ENCODE measurements around the gene NES. TPM values are rescaled to one million over a fixed set of nuclear protein-coding genes. Genes with fewer than 3 reads are reported as not detected.

The NES gene
- total RNA-seq, 4 donors from 2014 or later, result 16.6 to 37.4 (median 32.5) TPM

DNA sequence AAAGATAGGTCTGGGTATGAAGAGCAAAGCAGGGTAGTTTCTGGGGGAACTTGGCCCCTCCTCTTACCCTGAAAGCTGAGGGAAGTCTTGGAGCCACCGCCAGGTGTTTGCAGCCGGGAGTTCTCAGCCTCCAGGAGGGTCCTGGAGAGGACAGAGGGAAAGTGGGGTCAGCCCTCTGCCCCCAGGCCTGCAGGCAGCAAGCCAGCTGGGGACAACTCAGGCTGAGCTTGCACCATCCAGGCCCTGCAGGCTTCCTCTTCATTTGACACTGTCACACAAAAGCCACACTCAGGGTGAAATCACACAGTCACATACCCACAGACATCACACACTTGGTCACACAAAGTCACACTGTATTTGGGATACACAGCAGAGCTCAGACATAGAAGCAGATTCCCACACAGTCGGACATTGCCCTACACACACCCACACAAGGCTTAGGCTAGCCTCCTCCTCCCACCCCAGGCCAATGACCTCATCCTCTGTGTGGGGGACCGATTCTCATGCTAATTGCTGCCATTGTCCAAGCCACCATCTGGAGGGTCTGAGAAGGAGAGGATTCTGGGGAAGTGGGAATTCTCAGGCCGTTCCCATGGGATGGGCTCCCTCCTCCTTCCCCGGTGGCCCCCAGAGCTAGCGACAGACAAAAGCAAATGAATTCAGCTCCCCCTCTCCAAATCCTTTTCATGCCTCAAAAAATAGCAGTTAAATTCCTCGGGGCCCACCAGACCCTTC lies 3.7 kb downstream of the NES start:
- TF ChIP-seq POLR2AphosphoS5 (IDR thresholded peaks at IDR 0.05) (no peak), EP300 (IDR thresholded peaks at IDR 0.05) (no peak), POLR2A (IDR thresholded peaks at IDR 0.05; ENCODE audit: low read depth) (no peak)
- TF ChIP-seq, protein P1, sequence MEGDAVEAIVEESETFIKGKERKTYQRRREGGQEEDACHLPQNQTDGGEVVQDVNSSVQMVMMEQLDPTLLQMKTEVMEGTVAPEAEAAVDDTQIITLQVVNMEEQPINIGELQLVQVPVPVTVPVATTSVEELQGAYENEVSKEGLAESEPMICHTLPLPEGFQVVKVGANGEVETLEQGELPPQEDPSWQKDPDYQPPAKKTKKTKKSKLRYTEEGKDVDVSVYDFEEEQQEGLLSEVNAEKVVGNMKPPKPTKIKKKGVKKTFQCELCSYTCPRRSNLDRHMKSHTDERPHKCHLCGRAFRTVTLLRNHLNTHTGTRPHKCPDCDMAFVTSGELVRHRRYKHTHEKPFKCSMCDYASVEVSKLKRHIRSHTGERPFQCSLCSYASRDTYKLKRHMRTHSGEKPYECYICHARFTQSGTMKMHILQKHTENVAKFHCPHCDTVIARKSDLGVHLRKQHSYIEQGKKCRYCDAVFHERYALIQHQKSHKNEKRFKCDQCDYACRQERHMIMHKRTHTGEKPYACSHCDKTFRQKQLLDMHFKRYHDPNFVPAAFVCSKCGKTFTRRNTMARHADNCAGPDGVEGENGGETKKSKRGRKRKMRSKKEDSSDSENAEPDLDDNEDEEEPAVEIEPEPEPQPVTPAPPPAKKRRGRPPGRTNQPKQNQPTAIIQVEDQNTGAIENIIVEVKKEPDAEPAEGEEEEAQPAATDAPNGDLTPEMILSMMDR (IDR thresholded peaks at IDR 0.05), result no peak
- peaks cover 68 to 81% (median 79%) of the 10 kb centered on the region in 4 donors for H3K4me1 ChIP-seq
- peak overlapping the region in 1 of 4 donors; percentile 21 for H3K4me3 ChIP-seq

DNA sequence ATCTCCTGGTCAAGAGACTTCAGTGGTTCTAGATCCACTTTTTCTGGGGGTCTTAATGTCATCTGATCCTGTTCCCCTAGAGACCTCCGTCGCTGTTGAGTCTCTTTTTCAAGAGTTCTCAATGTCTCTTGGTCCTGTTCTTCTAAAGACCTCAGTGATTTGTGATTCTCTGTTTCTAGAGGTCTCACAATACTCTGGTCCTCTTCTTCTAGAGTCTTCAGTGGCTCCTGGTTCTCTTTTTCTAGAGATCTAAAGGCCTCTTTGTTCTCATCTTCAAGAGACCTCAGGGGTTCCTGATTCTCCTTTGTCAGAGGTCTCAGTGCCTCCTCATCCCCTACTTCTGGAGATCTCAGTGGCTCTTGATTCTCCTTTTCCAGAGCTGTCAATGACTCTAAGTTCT lies 5.4 kb downstream of the NES start:
- Histone ChIP-seq H3K27ac (replicated peaks in 1 of 4) (no peak overlapping the region), H3K4me3 (no peak overlapping the region), H3K9me3 (no peaks in the 10 kb centered on the region), H3K27me3 (peaks cover 0 to 7% (median 2%) of the 10 kb centered on the region in 4 donors), H3K36me3 (peaks cover 0 to 50% (median 15%) of the 10 kb centered on the region in 4 donors), H3K4me1 (peaks cover 75 to 84% (median 81%) of the 10 kb centered on the region in 4 donors)
- TF ChIP-seq POLR2AphosphoS5 (IDR thresholded peaks at IDR 0.05), result no peak
- TF ChIP-seq POLR2A (IDR thresholded peaks at IDR 0.05; ENCODE audit: low read depth), result no peak
- no peak for TF ChIP-seq EP300 (IDR thresholded peaks at IDR 0.05)
- TF ChIP-seq, protein P1 (IDR thresholded peaks at IDR 0.05), result no peak
- intact Hi-C loops (cut with DNase I), result no loop called here
- 95% methylated on average over 2 of the region's 2 CpGs for WGBS
- no peak for DNase-seq (ENCODE audit: extremely low spot score)

More for the DNA sequence above, 3.7 kb downstream of the NES start:
- Histone ChIP-seq H3K9me3 (no peaks in the 10 kb centered on the region), H3K27me3 (peaks cover 0 to 17% (median 6%) of the 10 kb centered on the region in 4 donors), H3K27ac (replicated peaks in 1 of 4) (peak overlapping the region; percentile 19 to 83 (median 79)), H3K36me3 (peaks cover 0 to 50% (median 15%) of the 10 kb centered on the region in 4 donors)
- DNase-seq (ENCODE audit: extremely low spot score), result no peak
- intact Hi-C loops (cut with DNase I), result no loop called here
- WGBS, result 68% methylated on average over 8 of the region's 8 CpGs

- intact Hi-C loops (cut with DNase I), result no loop called here
Observed at GRCh38 chr1:156670791-156671190, 6.4 kb downstream of the NES start.

DNA sequence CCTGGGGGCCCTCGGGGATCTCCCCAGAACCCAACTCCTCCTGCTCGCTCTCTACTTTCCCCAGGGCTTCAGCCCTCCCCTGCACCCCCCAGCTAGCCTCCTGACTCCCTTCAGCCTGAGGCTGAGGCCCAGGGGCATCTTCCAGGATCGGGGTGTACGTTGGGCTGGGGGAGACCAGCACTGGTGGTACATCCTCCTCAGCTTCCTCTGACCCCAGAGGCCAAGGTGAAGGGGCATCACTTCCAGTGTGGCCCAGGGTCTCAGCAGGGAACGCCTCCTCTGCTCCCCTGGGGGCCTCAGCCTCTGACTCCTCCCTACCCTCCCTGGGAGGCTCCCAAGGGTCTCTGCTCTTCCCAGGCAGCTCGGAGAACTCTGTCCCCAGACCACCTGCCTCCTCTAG lies 6.8 kb downstream of the NES start:
- H3K27me3 ChIP-seq, result no peaks in the 10 kb centered on the region
- TF ChIP-seq POLR2AphosphoS5 (IDR thresholded peaks at IDR 0.05) (no peak), EP300 (IDR thresholded peaks at IDR 0.05) (no peak), POLR2A (IDR thresholded peaks at IDR 0.05; ENCODE audit: low read depth) (no peak)
- TF ChIP-seq, protein P1 (IDR thresholded peaks at IDR 0.05), result no peak
- no peaks in the 10 kb centered on the region for H3K9me3 ChIP-seq
- no peak overlapping the region for H3K4me3 ChIP-seq
- intact Hi-C loops (cut with DNase I), result no loop called here
- H3K27ac ChIP-seq (replicated peaks in 1 of 4), result peak overlapping the region; percentile 78 to 85 (median 82)
- DNase-seq (ENCODE audit: extremely low spot score), result no peak
- H3K4me1 ChIP-seq, result peaks cover 80 to 84% (median 82%) of the 10 kb centered on the region in 4 donors
- H3K36me3 ChIP-seq, result peaks cover 0 to 50% (median 15%) of the 10 kb centered on the region in 4 donors
- 85% methylated on average over 6 of the region's 6 CpGs for WGBS

More at GRCh38 chr1:156670791-156671190, 6.4 kb downstream of the NES start:
- WGBS, result 79% methylated on average over 4 of the region's 4 CpGs
- peaks cover 79 to 84% (median 81%) of the 10 kb centered on the region in 4 donors for H3K4me1 ChIP-seq
- no peaks in the 10 kb centered on the region for H3K27me3 ChIP-seq
- peaks cover 0 to 50% (median 15%) of the 10 kb centered on the region in 4 donors for H3K36me3 ChIP-seq
- peak overlapping the region; percentile 78 to 85 (median 82) for H3K27ac ChIP-seq (replicated peaks in 1 of 4)
- no peak for DNase-seq (ENCODE audit: extremely low spot score)
- H3K9me3 ChIP-seq, result no peaks in the 10 kb centered on the region
- H3K4me3 ChIP-seq, result no peak overlapping the region
- TF ChIP-seq POLR2A (IDR thresholded peaks at IDR 0.05; ENCODE audit: low read depth) (no peak), EP300 (IDR thresholded peaks at IDR 0.05) (no peak)

DNA sequence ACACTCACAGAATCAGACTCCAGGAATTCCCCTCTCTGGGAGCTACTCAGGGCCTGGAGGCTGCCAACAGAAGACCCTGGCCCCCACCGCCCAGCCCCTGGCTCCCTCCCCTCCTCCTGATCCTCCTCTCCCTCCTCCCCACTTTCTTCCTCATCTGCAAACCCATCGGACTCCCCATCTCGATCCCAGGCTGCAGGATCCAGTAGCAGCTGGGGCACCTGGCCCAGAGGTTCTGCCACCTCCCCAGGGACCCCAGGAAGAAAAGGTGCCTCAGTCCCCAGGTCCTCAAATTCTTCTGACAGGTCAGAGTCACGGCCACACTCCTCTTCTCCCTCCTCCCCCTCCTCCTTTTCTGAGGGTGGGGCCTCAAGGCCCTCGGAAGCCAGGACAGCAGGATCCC lies 7.4 kb downstream of the NES start:
- H3K27me3 ChIP-seq, result no peaks in the 10 kb centered on the region
- intact Hi-C loops (cut with DNase I), result no loop called here
- no peak for DNase-seq (ENCODE audit: extremely low spot score)
- H3K27ac ChIP-seq (replicated peaks in 1 of 4), result peak overlapping the region; percentile 78 to 85 (median 82)
- H3K4me3 ChIP-seq, result no peak overlapping the region
- 70% methylated on average over 5 of the region's 5 CpGs for WGBS
- TF ChIP-seq POLR2AphosphoS5 (IDR thresholded peaks at IDR 0.05), result no peak
- TF ChIP-seq POLR2A (IDR thresholded peaks at IDR 0.05; ENCODE audit: low read depth), result no peak
- TF ChIP-seq, protein P1 (IDR thresholded peaks at IDR 0.05), result no peak
- TF ChIP-seq EP300 (IDR thresholded peaks at IDR 0.05), result no peak
- no peaks in the 10 kb centered on the region for H3K9me3 ChIP-seq
- H3K36me3 ChIP-seq, result peaks cover 0 to 45% (median 15%) of the 10 kb centered on the region in 4 donors
- H3K4me1 ChIP-seq, result peaks cover 80 to 84% (median 82%) of the 10 kb centered on the region in 4 donors

All from esophagus muscularis mucosa (tissue), 4 donors.